ENCODE data around the gene PAGE2.
"Not testable (repeated sequence)": the region's sequence is repeated elsewhere in the genome, so short reads cannot be mapped to it uniquely, and the experiment has no call there.

PAGE2 gene

DNA sequence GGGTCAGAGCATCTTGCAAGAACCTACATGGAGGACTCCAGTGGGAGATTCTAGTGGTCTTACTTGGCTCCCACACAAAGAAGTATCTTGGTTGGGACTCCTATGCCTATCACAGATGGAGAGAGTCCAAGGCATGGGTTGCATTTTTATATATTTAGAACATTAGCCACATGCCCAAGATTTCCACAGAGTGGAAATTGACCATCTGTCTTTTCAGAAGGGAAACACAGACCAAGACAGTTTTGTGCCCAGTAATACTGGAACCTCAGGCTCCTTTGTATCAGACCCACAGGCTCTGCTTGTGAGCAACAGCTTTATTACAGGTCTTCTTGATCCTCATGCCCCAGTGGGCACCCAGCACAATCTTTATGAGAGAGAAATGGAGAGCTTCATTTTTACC lies 43.6 kb downstream of the PAGE2 start:
- Histone ChIP-seq H3K4me3 (ENCODE audit: low read length) (no peak overlapping the region), H3K9me3 (ENCODE audit: control insufficient read depth, low read length) (no peaks in the 10 kb centered on the region), H3K27me3 (ENCODE audit: control insufficient read depth, insufficient read depth, low read length) (no peaks in the 10 kb centered on the region), H3K4me1 (ENCODE audit: control insufficient read depth, insufficient read depth, low read length) (no peaks in the 10 kb centered on the region), H3K9ac (ENCODE audit: low read length) (no peak overlapping the region), H3K36me3 (ENCODE audit: control insufficient read depth, insufficient read depth, low read length) (no peaks in the 10 kb centered on the region)

DNA sequence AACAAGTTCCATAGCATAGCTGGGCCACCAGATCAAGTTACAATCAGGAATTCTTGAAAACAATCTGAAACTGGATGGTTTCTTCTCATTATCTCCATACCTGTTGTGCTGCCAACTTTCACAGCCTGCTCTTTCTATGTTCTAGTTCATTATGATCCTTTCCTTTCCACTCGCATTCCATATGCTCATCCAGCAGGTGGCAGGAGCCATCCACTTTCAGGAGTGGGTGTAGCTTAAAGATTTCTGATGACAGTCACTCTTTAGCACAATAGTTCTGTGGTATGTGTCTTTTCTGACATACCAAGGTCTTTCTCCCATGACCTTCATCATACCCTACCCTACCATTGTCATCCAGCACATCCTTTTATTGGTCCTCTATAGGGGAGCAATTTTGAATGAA lies 46.4 kb downstream of the PAGE2 start:
- Histone ChIP-seq H3K36me3 (ENCODE audit: control insufficient read depth, insufficient read depth, low read length) (no peaks in the 10 kb centered on the region), H3K9ac (ENCODE audit: low read length) (no peak overlapping the region), H3K4me3 (ENCODE audit: low read length) (no peak overlapping the region), H3K9me3 (ENCODE audit: control insufficient read depth, low read length) (no peaks in the 10 kb centered on the region), H3K4me1 (ENCODE audit: control insufficient read depth, insufficient read depth, low read length) (no peaks in the 10 kb centered on the region), H3K27me3 (ENCODE audit: control insufficient read depth, insufficient read depth, low read length) (no peaks in the 10 kb centered on the region)

DNA sequence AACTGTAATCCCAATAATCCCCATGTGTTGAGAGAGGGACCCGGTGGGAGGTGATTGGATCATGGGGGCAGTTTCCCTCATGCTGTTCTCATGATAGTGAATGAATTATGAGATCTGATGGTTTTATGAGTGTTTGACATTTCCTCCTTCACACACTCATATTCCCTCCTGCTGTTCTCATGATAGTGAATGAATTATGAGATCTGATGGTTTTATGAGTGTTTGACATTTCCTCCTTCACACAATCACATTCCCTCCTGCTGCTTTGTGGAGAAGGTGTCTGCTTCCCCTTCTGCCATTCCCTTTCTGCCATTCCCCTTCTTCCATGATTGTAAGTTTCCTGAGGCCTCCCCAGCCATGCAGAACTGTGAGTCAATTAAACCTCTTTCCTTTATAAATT lies 52.0 kb downstream of the PAGE2 start:
- not testable (repeated sequence) for H3K27me3 ChIP-seq (ENCODE audit: control insufficient read depth, insufficient read depth, low read length); H3K4me3 ChIP-seq (ENCODE audit: low read length); H3K4me1 ChIP-seq (ENCODE audit: control insufficient read depth, insufficient read depth, low read length); H3K9ac ChIP-seq (ENCODE audit: low read length); H3K36me3 ChIP-seq (ENCODE audit: control insufficient read depth, insufficient read depth, low read length); H3K9me3 ChIP-seq (ENCODE audit: control insufficient read depth, low read length)
